OCI-LY1 (cell line): Measurements from ENCODE around the gene NFIX.

Source experiments
- CTCF ChIP-seq: fragments of 200-600 bp; sonication (generic), shearing (Covaris generic); IDR thresholded peaks from 2 replicates; pipeline ENCODE4 v1.5.1; 2017; ENCODE audit warnings: mild to moderate bottlenecking, antibody characterized with exemption, low read length, moderate library complexity, mixed read lengths
- EZH2 ChIP-seq: fragments of 200-600 bp; sonication (generic), shearing (Covaris generic); IDR thresholded peaks from 2 replicates; pipeline ENCODE4 v1.8.0; 2017; ENCODE audit warnings: borderline replicate concordance, mixed run types, mild to moderate bottlenecking, antibody characterized with exemption, low read length, moderate library complexity, mixed read lengths

- TF ChIP-seq CTCF, result no peak
- no peak for TF ChIP-seq EZH2
Measured at GRCh38 chr19:12954612-12954962, 40.7 kb upstream of the NFIX start.
